NCI-H510A treated with DMSO at 0.1 percent for 48 hours (cell line): ENCODE measurements around the gene KCNH4.
"Not testable (repeated sequence)": the region's sequence is repeated elsewhere in the genome, so short reads cannot be mapped to it uniquely, and the experiment has no call there.

Experiments used
- DNase-seq: peaks from one replicate; lab custom pipeline; 2025; lab: John Stamatoyannopoulos, UW

Gene KCNH4

DNA sequence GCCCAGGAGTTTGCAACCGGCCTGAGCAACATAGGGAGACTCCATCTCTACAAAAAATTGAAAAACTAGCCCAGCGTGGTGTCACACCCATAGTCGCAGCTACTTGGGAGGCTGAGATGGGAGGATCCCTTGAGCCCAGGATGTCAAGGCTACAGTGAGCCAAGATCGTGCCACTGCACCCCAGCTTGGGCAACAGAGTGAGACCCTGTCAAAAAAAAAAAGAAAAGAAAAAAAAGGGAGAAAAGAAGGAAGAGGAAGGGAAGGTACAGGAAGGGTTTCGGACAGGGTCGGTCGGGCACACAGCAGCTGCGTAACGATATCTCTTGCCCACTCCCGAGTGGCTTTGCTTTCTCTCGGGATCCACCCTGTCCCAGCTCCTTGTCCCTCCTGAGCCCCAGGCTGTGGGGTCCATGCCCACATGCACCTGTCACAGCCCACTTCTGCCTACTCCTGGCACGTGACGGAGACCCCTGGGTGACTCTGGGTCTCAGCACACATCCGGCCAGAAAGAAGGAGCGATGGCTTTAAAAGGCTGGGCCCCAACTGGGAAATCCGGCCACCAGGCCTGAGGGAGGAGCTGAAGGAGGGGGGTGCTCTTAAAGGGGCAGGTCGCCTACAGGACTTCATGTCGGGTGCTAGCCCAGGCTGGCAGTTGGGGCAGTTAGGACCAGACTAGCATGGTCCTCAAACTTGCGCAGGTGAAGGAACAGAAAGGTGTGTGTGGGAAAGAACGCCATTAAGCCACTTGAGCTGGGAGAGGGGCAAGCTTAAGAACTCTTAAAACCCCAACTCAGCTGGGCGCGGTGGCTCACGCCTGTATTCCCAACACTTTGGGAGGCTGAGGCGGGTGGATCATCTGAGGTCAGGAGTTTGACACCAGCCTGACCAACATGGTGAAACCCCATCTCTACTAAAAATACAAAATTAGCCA is 13.3 kb upstream of the KCNH4 start, which contains the start of gene GHDC:
GHDC (minus strand) TSS at position 526 of the 931 bp plus-strand sequence. CDS start 913 bp downstream, outside the sequence.
- DNase-seq: peak; percentile 83

DNA sequence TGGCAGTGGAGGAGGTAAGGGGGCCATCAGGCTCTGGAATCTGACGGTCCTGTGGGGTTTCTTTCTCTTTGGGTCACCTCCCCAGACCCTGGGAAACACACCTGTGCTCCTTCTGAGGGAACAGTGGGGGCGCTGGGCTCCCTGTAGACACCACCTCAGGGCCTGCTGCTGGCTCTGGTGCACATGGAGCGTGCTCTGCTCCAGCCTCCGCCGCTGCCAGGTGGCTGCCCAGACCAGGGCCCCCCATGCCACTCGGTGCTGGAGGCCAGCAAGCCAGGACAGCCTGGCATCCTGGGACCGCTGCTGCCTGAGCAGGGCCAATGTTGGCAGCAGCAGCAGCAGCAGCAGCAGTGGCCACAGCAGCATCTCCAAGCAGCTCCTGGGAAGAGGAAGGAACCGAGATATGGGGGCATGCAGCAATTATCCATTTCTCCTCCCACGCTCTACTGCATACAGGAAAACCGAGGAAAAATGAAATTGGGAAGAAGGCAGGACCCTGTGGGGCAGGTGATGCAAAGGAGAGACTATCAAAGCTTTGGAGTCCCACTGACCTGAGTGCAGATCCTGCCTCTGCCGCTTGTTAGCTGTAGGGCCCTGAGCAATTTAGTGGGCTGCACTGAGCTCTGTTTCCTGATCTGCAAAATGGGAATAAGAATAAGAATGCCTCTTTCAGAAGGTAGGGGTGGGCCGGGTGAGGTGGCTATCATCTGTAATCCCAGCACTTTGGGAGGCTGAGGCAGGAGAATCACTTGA is 12.4 kb upstream of the KCNH4 start:
- DNase-seq: no peak

DNA sequence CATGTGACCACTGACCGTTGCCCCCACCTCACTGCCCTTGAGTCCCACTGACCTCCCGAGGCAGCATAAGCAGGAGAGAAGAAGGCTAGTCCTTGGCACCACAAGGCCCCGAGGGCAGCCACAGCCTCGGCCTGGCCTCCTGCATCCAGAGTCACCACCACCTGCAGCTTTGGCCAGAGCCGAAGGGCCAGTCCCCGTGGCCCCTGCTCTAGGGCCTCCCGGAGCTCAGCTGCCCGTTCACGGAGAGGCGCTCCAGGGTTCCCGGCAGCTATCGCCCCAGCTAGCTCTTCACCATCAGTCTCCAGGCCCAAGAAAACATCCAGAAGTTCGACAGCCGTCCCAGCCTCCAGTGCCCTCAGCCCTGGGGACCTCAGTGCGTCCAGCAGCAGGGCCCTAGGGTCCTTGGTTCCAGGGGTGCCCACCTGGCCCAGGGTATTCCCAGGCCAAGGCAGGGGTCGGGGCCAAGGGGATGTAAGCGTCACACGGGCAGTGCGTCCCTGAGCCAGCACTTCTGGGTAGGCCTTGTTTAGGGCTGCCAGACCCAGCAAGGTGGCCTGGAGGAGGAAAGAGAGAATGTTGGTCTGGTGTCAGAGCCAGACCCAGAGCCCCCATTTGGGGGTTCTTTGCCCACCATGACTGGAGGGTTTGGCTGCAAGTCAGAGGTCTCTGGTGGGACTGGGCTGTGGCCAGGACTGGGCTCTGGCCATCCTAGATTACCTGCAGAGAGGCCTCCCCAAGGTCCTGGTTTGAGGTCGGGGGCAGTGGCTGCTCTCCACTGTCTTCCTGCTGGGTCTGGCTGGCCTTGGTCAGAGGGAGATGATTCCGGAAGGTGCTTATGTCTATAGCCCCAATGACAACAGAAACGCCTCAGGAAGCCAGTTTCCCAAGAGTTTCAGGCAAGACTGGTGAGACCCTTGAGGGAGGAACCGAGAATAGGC is 11.5 kb upstream of the KCNH4 start:
- no peak for DNase-seq

DNA sequence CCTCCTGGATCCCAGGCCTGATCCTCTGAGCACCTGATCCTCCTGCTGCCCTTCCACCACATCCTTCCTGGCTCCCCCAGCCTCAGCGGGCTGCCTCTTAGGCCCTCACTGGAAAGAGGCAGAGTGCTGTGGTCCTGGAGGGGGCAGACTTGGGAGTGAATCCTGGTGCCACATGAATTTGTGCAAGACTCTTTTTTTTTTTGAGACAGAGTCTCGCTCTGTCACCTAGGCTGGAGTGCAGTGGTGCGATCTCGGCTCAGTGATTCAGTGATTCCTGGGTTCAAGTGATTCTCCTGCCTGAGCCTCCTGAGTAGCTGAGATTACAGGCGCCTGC is 10.3 kb upstream of the KCNH4 start:
- no peak for DNase-seq

DNA sequence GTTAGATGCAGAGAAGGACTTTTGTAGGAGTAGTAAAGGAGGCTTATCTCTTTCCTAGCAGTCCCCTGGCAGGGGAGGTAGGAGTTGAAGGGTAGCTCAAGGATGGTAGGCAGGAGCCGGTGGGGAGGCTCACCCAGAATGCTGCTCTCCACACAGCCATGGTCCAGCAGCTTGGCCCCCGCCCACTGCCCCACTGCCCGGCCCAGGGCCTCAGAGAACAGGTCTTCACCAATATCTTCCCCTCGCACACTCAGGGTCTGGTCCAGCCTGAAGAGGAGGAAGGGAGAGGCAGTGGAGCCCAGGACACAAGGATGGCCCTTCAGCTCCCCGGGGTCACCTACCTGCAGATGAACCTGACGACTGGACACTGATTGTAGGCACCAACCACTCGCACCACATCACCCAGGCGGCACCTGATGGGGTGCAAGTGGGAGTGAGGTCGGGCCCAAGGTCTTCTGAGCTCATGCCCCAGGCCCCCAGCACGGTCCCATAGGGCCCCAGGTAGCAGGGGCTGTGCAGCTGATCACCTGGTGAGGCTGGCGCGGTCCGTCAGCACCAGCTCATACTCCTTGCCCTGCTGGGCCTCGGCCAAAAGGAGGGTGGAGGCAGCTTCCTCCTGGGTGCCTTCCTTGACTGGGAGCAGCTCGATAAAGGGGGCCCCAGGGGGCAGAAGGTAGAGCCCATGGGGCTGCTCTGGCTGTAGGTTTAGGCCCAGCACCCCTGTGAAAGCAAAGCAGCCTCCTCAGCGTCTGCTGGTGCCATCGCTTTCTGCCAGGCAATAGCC is 9.7 kb upstream of the KCNH4 start:
- DNase-seq: no peak

DNA sequence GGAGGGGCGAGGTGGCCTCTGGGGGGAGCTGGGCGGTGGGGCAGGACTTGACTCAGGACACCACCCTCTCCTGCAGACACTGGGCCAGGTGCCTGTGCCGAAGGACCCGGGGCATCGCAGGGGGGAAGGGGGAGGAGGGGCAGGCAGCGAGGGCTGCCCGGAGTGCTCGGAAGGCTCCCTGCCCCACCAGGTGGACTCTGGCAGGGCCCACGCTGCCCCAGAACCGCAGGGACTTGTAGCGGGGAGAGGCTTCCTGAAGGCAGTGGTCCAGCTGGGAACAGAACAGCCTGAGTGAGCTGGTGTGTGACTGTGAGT is 8.7 kb upstream of the KCNH4 start:
- no peak for DNase-seq

DNA sequence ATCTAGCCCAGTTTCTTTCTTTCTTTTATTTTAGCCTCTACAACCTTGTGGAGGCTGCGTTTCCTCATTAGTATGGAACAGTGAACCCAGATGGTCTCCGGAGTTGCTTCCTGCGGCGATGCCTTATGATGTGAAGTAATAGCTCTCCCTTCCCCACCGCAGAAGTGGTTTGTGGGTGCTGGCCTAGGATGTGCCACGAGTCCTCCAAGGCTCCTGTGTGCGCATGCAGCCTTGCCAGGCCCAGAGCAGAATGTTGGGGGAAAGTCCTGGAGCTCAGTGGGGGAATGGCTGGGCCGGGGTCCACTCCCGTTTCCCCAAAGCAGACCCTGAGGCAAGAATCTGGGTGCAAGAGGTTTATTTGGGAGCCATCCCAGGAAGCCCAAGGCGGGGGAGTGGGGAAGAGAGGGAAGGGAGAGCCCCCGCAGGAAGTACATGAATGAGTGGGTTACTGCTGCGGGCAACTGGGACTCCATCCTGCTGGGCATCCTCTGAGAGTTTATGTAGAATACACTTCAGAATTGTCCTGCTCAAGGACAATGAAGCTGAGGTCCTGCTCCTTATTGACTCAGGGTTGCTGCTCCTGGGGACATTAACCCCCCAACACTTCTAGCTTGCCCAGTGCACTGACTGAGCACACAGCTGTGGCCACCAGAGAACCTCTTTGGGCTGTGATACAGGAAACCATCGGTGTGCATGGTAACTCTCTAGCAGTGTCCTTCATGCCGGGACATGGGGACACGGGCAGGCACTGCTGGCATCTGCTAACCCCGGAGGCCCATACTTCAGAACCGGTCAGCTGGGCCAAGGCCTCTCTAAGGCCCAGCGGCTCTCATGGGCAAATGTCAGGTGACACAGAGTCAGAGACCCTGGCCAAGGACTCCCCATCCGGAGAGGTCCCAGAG is 8.1 kb upstream of the KCNH4 start:
- no peak for DNase-seq

DNA sequence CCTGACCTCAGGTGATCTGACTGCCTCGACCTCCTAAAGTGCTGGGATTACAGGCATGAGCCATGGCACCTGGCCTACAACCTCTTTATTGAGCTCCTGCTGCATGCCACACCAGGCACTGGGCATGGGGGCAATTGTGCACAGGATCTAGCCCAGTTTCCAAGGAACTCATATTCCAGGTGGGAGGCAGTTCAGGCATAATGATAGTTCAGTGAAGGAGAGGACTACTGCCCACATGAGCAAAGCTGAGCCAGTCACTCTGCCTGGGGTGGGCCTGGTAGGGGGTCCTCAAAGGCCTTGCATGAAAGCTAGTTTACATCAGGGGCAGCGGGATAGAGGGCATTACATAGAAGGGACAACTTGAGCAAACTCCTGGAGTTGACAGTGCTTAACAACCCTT is 6.9 kb upstream of the KCNH4 start:
- DNase-seq: no peak

DNA sequence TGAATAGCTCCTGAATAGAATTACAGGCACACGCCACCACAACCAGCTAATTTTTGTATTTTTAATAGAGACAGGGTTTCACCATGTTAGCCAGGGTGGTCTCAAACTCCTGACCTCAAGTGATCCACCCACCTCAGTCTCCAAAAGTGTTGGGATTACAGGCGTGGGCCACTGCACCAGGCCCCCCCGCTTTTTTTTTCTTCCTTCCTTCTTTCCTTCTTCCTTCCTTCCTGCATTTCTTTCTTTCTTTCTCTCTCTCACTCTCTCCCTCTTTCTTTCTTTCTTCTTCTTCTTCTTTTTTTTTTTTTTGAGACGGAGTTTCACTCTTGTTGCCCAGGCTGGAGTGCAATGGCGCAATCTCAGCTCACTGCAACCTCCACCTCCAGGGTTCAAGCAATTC is 5.2 kb upstream of the KCNH4 start:
- DNase-seq: not testable (repeated sequence)

DNA sequence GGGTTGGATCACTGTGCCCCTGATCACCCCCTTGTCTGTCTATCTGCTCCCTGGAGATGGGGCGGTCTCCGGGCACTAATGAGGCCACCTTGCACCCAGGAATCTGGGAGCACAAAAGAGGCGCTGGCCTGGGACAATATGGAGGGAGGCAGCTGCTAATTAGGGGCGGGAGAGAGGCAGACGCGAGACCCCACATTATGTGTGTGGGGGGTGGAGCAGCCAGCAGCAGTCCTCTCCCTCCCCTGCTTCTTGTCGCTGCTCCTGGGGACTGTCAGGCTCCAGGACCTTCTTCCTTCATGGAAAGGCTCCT is 4.6 kb upstream of the KCNH4 start:
- DNase-seq: no peak

DNA sequence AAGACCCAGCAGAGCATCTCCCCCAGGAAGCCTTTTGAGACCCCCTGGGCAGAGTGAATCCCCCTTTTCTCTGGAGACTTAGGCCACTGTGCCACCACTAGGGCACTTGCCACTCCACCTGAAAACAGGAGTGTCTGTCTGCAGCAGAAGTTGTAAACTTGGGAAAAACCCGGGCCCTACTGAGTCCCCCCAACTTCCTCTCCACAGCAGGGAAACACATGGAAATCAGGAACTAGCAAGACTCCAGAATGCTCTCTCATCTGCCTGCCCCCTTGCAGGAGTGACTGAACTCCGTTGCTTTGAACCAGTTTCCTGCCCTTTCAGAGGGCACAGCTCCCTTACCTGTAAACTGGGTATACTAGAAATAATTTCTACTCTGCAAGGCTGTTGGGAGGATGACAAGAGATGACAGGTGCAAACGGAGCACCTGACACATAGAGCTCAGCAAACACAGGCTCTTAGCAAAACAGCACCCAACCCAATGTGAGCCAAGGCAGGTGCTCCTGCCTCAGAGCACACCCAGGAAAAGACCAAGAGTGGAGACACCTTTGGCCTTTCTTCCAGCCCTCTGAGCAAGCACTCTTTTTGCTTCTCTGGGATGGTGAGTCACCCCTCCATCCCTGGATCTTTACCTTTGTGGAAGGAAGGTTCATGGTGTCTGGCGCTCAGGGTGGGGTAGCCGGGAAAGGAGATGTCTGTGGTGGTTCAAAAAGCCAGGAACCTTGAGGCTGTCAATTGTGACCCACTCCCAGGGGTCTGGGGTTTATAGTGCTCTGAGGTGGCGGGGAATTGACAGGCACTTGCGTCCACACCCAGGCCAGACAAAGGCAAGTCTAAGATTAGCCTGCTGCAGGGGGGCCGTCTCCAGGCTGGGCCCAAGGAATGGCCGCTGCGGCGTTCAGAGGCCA is 4.0 kb upstream of the KCNH4 start, which contains the start of gene HCRT:
HCRT (minus strand) TSS at position 740 of the 908 bp plus-strand sequence; CDS start at position 653, 87 bp downstream.
- DNase-seq: peak; percentile 73

DNA sequence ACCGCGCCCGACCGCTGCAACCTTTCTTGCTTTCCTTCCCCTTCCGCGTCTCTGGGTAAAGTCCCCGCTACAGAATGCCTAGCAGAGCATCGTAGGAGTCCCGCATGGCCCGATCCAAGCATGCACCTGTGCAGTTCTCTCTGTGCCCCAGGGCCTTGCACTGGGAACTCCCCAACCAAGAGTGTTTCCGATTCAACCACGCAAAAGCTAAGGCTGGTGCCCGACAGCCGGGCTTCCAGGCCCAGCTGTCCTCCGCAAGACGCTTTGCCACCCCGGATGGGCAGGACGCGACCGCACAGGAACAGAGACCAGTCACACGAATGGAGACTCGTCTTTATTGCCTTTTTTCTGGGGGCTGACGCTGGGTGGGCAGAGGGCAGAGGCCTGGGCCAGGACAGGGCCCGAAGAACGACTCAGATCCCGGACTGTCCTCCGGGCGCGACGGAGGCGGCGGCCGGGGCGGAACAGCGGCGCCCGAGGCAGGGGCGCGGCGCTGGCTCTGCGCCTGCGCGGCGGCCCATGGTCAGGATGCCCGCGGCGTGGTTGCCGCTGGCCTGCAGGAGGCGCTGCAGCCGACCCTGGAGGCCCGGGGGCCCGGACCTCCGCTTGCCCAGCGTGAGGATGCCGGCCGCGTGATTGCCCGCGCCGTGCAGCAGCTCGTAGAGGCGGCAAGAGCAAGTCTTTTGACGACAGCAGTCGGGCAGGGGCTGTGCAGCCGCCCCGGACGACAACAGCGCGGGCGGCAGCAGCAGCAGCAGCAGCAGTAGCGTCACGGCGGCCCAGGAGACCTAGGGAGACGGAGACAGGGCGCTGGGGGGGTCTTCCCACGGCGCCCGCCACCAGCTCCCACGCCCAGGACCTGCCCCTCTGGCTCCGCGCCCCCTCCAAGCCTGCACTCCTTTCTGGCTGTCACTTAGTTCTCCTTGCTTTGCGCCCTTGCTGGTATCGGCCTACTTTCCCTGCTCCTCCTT is 3.1 kb upstream of the KCNH4 start:
- DNase-seq: peak; percentile 84

DNA sequence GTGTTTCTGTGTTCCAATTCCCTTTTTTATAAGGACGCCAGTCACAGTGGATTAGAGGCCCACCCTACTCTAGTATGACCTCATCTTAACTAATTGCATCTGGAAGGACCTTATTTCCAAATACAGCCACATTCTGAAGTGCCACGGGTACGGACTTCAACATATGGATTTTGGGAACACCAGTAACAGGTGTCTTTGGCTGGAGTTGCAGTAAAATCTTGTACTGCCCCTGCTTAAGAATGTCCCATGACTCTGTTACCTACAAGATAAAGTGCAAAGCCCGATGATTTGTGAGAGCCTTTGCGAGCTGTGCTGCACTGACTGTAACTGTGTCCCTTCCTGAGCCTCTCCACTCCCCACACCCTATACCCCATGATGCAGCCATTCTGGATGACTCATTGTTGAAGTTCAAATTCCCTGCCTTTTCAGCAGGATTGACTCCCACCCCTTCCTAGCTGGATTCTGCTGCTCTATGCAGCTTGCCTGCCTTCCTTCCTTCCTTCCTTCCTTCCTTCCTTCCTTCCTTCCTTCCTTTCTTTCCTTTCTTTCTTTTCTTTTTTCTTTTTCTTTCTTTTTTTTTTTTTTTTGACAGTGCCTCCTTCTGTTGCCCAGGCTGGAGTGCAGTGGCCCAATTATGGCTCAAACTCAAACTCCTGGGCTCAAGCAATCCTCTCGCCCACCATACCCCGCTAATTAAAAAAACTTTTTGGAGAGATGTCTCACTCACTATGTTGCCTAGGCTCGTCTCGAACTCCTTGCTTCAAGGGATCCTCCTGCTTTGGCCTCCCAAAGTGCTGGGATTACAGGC is 2.2 kb upstream of the KCNH4 start:
- DNase-seq: no peak

DNA sequence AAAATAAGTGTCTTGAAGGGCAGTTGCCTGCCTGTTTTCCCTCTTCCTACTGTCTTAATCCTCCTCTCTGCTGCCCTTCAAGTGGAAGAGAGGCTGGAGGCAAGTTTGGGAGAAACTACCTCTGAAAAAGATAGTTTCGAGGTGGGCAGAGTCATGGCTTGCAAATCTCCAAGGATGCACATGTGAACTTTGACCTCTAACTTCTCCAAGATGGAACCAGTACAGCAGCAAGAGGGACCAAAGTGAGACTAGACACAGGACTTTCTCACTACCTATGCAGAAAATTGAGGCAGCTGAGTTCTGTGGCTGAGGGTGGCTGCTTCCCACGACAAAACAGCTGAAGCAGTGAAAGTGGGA is 887 bp upstream of the KCNH4 start:
- DNase-seq: no peak

DNA sequence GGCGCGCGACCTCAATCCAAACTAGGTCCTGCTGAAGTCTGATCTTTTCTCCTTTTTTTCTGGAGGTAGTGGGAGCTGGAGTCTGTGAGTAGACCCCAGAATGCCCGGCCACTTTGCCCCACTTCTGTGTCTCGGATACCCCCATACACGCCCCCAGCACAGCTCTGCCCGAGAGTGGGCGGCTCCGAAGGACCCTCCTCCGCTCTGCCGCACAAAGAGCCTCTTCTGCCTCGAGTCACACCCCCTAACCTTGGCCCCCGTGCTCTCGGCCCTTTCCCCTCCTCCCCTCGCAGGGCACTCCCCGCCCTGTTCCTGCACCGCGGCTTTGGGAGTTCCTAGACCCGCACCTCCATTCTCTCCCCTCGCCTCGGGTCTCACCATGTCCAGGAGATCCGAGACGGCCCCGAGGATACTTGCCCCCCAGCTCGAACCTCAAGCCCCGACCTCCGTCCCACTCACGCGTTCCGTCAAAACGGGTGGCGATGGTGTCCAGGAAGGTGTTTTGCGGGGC is 476 bp downstream of the KCNH4 start:
- no peak for DNase-seq

DNA sequence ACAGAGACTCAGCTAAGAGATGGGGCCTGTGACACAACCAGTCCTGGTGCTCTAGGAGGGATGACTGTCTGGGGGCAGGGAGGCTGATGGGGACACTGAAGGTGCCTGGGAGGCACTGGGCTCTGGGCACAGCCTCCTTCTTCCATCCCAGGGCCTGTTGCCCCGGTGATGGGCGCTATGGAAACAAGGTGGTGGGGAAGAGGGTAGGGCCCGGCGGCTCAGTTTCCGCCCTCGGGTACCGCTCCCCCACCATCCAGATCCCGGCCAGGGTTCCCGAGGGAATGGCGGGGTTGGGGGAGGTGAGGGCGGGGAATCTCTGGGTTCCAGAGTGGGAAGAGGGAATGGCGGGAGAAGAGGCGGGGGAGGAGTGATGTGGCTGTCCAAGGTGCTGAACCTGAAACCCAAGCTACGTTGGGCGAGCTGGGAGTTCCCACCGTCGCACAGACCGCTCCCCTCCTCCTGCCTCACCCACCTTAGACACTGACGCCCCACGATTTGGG is 981 bp downstream of the KCNH4 start:
- no peak for DNase-seq

DNA sequence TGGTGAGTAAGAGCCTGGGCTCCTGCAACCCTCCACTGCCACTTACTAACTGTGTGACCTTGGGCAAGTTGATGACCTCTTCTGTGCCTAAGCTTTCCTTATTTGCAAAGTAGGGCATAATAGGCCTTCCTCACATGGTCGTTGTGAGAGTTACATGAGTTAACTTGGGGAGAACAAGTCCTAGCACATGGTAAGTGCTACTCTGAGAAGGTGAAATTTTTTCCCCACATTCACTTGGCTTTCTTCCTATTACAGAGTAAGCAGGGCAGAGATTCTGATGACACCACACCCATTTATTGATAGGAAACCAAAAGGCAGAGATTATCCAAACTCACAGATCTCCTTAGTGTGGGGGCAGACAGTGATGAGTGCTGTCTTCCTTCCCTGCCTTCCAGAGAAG is 1.6 kb downstream of the KCNH4 start:
- no peak for DNase-seq
